ENCODE data around the gene HSF5.

Gene HSF5

GRCh38 chr17:58386708-58387107, 101.5 kb downstream of the HSF5 start:
- Histone ChIP-seq H3K27ac (replicated peaks) (no peak overlapping the region), H3K4me3 (replicated peaks; ENCODE audit: insufficient read depth, low read length) (no peak overlapping the region), H3K27me3 (ENCODE audit: insufficient read depth, poor library complexity, severe bottlenecking) (no peaks in the 10 kb centered on the region)
- TF ChIP-seq SPI1 (IDR thresholded peaks at IDR 0.05; ENCODE audit: borderline replicate concordance, low read depth): no peak
- no peak for TF ChIP-seq CTCF (IDR thresholded peaks at IDR 0.05; ENCODE audit: insufficient read depth, low read length)
- TF ChIP-seq POLR2AphosphoS5 (IDR thresholded peaks at IDR 0.05; ENCODE audit: low read depth): no peak
- TF ChIP-seq GABPA (IDR thresholded peaks at IDR 0.05; ENCODE audit: low read depth): no peak
- no peak for TF ChIP-seq REST (IDR thresholded peaks at IDR 0.05; ENCODE audit: insufficient replicate concordance, low read depth)
- no peak for DNase-seq (ENCODE audit: low read depth in 1 of 2, low spot score in 1 of 2)

GRCh38 chr17:58385359-58385899, 102.8 kb downstream of the HSF5 start:
- Histone ChIP-seq H3K4me3 (replicated peaks; ENCODE audit: insufficient read depth, low read length) (no peak overlapping the region), H3K27ac (replicated peaks) (no peak overlapping the region), H3K27me3 (ENCODE audit: insufficient read depth, poor library complexity, severe bottlenecking) (no peaks in the 10 kb centered on the region)
- DNase-seq (ENCODE audit: low read depth in 1 of 2, low spot score in 1 of 2): no peak
- TF ChIP-seq SPI1 (IDR thresholded peaks at IDR 0.05; ENCODE audit: borderline replicate concordance, low read depth) (no peak), CTCF (IDR thresholded peaks at IDR 0.05; ENCODE audit: insufficient read depth, low read length) (no peak), GABPA (IDR thresholded peaks at IDR 0.05; ENCODE audit: low read depth) (no peak), POLR2AphosphoS5 (IDR thresholded peaks at IDR 0.05; ENCODE audit: low read depth) (no peak), REST (IDR thresholded peaks at IDR 0.05; ENCODE audit: insufficient replicate concordance, low read depth) (no peak)

- Histone ChIP-seq H3K4me3 (replicated peaks; ENCODE audit: insufficient read depth, low read length) (no peak overlapping the region), H3K27ac (replicated peaks) (no peak overlapping the region), H3K27me3 (ENCODE audit: insufficient read depth, poor library complexity, severe bottlenecking) (no peaks in the 10 kb centered on the region)
- TF ChIP-seq GABPA (IDR thresholded peaks at IDR 0.05; ENCODE audit: low read depth) (no peak), CTCF (IDR thresholded peaks at IDR 0.05; ENCODE audit: insufficient read depth, low read length) (no peak), SPI1 (IDR thresholded peaks at IDR 0.05; ENCODE audit: borderline replicate concordance, low read depth) (no peak), REST (IDR thresholded peaks at IDR 0.05; ENCODE audit: insufficient replicate concordance, low read depth) (no peak), POLR2AphosphoS5 (IDR thresholded peaks at IDR 0.05; ENCODE audit: low read depth) (no peak)
- DNase-seq (ENCODE audit: low read depth in 1 of 2, low spot score in 1 of 2): no peak
These were observed 103.3 kb downstream of the HSF5 start for GRCh38 chr17:58384897-58385296.

Measured in HL-60 (cell line).